ENCODE results near the gene ARHGEF7.
A peak's percentile ranks its signal among the peaks of the same experiment; 100 is the strongest.

The ARHGEF7 gene

DNA sequence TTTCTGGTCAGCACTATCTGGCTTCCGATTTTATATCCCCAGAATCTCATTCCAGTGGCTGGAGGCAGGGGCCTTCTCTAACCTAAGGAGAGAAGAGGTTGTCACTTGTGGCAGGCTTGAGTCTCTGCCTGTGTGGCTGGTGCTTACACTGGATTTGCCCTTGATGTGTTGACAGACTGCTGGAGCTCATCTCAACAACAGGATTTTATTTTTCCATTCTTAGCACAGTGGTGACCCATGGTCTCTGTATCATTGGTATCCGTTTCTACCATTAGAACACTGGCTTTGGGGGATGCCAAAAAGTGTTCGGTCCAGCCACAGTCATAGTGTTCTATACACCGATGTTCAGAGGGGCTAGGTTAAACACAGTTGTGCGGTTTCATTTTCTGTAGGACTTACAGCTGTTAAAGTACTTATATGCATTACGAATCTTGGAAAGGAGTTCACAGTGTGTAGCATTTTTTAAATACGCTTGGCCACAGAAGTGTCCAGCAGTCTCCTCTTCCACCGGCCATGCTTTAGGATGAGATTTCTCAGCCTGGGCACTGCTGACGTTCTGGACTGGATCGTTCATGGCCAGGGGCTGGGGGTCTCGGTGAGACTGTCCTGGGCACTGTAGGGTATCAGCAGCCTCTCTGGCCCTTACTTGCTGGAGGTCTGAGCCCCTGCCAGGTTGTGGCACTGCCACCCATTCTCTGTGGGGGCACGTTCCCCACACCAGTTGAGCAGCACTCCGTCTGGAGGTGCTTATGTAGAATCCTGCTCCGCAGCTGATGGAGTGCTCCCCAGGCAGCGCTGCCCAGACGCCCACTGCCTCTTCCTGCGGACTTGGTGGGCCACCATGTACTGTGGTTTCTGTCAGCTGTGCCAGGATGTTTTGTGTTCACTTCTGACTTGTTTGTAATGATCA lies 163.9 kb downstream of the ARHGEF7 start:
- DNase-seq (ENCODE audit: low read depth in 2 of 2), result no peak

DNA sequence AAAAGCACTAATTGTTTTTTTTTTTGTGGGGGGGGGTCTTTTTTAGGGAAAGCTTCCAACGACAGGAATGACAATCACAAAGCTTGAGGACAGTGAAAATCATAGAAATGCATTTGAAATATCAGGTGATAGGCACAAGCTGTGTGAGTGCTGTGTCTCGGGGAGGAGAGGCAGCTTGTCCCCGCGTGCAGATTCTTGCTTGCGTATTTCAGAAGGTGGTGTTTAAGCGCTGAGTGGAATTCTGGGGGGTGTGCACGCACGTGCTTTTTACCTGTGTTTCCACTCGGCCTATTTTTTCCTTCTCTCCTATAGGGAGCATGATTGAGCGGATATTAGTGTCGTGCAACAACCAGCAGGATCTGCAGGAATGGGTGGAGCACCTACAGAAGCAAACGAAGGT lies 165.1 kb downstream of the ARHGEF7 start:
- DNase-seq (ENCODE audit: low read depth in 2 of 2), result no peak

DNA sequence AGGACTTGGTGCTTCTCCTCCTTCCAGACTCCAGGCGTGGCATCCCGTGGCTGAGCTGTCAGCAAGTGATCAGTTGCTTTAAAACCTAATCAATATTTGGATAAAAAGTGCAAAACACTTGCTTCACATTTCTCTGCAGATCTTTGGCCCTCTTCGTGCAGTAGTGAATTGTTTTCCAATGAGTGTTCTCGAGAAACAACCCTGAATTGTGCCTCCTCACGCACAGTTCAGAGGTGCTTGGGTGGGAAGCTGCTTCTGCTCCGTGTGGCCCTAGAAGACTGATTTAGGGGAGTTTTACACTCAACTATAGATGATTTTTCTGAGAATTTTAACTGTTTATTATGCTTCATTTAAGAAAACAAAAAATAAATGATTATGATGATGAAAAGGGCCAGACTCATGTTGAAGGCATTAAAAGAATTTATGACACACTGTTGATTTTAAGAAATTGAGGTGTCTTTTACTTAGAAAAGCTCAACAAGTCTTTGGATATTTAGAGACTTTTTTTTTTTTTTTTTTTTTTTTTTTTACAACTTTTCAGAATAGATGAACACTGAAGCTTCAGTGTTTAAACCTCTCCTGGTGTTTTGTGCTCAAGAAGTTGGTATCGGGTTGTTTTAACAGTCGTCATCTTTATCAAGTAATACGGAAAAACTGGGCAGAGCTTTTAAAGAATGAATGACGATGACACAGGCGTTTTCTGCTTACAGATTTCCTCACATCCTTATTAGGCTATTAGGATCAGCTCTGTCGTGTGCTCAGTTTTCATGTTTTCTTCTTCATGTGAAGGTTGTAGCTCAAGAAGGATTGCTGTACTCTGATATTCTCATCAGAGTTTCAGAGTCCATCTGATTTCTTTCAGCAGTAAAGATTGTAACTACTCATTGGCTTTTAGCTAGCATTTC lies 165.8 kb downstream of the ARHGEF7 start:
- no peak for DNase-seq (ENCODE audit: low read depth in 2 of 2)

DNA sequence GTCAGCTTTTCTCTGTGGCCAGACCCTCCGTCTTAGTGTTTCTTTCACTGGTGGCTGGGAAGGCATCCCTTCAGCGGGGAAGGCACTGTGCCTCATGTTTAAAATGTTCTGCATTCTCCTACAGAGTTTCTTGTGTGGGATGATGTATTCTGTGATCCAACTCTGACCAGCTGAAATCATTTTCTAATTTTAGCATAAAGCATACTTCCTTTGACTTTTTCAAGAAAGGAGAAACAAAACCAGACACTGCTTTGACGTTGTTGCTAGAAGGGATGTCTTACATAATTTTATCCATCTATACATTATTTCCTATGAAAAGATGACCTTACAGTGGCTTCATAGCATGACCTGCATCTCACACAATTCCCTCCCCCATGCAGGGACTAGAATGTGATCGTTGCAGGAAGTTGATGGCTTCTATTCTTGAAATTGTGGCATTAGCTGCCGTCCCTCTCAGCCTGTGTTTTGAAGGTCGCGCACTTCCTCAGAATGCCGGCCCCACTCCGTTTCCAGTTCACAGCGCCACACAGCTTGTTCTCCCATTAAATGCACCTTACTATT lies 166.7 kb downstream of the ARHGEF7 start:
- peak in 1 of 2 experiments; percentile 6 for DNase-seq (ENCODE audit: low read depth in 2 of 2)

DNA sequence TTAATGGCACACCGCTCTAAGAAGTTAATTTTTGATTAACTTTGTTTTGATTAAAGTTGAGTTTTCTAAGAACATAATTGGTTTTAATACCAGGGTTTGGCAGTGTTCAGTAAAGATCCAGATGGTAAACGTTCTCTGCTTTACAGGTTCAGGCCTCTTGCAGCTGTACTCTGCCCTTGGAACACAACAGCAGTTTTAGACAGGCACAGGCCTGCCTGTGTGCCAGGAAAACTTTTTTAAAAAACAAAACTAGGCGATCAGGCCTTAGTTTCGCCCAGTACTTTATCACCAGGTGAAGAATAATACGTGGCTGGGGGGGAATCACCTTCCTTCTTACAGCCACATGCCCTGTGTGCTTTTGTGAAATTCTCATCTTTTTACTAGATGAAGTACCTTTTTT lies 167.3 kb downstream of the ARHGEF7 start:
- no peak for DNase-seq (ENCODE audit: low read depth in 2 of 2)

DNA sequence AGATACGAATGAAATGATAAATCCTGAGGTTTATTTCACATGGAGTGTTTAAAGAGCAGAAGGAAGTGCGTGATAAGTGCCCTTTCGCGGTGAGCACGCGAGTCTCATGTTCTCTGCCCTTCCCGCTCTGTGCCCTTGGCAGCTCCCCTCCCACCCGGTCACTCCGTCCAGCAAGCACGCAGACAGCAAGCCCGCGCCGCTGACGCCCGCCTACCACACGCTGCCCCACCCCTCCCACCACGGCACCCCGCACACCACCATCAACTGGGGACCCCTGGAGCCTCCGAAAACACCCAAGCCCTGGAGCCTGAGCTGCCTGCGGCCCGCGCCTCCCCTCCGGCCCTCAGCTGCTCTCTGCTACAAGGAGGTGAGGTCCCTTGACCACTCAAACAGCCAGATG lies 167.9 kb downstream of the ARHGEF7 start:
- no peak for DNase-seq (ENCODE audit: low read depth in 2 of 2)

DNA sequence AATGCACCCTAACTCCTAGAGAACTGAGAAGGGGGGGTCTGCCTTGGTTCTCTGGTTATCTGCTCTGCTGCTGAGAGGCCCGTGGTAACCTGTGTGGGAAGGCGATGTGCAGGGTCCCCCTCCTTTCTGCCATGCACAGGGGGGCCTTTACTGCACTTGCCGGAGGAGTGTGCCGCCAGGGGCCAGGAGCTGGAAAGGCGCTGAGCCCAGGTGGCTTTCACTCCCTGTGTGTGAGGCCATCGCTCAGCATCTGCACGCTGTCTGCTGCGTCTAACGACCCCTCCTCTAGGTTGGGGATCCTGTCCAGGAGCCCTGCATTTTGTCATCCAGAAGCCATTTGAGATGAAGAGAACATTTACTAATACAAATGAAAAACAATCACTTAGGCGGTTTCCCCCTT lies 168.3 kb downstream of the ARHGEF7 start:
- no peak for DNase-seq (ENCODE audit: low read depth in 2 of 2)

DNA sequence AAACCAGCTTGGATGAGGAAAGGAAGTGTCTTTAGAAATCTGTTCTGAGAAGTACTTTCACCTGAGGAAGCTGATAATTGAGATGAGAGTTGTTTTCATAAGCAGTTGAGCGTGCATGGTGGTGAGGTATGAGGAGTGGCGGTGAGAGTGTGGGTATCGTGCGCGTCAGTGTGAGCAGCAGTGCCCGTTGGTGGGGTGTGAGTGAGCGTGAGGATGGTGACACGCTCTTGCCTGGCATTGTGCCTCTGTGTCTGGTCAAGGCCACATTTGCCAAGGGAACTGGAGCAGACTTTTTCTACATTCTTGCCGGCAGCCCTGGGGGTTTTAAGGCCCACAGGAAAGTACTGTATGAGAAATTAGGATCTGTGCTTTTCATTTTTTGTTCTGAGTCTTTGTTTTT lies 168.9 kb downstream of the ARHGEF7 start:
- no peak for DNase-seq (ENCODE audit: low read depth in 2 of 2)

DNA sequence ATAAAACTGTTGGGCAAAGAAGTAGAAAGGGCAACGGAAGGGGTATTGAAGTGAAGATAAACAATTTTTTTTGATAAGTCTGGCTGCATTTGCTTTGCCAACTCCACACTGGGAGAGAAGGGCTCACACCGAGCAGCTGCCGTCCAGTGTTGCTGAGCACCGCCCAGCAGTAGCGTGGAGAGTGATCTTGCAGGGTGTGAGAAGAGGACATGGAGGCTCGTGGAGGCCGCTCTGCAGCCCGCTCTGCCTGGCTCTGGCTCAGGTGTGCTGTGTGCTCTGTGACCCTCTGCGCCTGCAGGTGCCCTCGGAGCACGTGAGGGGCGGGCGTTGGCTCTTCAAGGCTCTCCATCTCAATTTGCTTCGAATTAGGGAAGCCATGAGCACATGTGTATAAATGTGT lies 169.5 kb downstream of the ARHGEF7 start:
- no peak for DNase-seq (ENCODE audit: low read depth in 2 of 2)

DNA sequence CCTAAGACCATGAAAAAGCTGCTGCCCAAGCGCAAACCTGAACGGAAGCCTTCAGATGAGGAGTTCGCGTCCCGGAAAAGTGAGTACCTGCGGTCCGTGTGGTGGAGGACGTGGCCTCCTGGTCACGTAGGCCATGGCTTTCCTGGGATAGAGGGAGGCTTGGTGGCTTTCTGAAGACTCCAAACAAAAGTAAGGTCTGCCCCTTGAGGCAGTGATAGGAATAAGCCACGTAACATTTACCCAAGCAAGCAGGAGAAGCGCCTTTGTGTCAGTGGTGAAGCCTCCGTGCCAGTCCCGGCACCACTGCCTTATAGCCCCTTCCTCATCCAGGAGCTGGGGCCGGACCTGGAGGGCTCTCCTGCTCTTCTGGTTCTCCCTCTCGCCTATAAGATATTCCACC lies 171.1 kb downstream of the ARHGEF7 start:
- DNase-seq (ENCODE audit: low read depth in 2 of 2), result no peak

DNA sequence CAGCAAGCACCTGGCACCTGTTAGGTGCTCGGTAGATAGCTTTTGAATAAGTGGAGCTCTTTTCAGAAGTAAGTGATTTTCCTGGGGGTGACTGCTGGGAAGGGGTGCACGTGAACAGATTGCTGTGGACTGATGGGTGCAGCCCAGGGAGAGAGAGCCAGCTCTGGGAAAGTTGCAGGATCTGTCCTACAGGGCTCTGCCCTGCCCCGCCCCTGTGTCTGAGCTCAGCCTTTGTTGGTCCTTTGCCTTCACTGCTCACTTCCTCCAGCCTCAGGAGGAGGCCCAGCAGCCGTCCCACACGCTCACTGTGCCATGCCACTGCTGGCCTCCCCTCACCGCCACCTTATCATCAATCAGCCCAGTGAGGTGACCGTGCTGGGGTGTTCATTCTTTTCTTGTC lies 171.6 kb downstream of the ARHGEF7 start:
- no peak for DNase-seq (ENCODE audit: low read depth in 2 of 2)

DNA sequence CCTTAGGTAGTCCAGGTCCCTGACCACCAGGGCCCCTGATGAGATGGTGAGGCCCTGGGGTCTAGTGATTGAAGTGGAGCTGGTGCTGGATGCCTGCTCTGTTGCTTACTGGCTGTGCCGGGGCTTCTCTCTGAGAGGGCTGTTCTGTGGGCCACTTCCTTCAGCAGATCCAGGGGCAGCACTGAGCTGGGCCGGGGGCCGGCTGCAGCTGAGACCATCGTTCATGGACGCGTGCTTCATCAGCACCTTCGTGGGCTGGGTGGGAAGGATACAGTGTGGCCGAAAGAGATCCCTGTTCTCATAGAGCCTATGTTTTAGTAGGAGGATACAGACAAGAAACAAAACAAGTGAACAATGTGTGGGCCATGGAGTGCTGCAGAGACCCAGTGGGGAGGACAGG lies 172.1 kb downstream of the ARHGEF7 start:
- DNase-seq (ENCODE audit: low read depth in 2 of 2), result no peak

DNA sequence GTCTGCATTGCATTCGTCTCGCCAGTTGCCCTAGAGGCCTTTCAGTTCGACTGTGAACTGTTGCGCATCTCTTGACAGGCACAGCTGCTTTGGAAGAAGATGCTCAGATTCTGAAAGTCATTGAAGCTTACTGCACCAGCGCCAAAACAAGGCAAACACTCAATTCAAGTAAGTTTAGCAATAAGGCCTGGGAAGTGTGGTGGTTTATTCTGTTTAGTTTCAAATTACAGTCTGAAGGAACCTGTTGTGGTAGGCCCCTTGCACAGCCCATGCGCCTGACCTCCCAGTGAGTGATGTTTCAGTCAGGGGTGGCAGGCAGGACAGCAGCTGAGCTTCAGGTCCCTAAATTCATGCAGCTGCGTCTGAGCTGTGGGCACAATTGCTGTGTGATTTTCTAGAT lies 173.2 kb downstream of the ARHGEF7 start:
- no peak for DNase-seq (ENCODE audit: low read depth in 2 of 2)

DNA sequence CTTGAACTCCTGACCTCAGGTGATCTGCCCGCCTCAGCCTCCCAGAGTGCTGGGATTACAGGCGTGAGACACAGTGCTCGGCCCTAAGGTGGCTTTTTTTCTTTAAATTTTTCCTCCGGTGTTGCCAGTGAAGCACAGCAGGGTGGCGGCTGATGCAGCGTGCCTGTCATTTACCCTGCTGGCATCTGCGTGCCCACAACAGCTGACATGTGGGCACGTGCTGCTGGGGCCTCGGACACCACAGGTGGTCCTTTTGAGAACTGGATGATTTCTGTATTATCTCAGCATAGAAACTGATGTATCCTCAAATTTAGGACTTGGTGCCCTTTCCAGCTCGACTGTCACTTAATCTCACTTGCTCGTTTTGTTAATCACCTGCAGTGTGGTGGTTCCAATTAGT lies 174.1 kb downstream of the ARHGEF7 start:
- DNase-seq (ENCODE audit: low read depth in 2 of 2), result no peak

DNA sequence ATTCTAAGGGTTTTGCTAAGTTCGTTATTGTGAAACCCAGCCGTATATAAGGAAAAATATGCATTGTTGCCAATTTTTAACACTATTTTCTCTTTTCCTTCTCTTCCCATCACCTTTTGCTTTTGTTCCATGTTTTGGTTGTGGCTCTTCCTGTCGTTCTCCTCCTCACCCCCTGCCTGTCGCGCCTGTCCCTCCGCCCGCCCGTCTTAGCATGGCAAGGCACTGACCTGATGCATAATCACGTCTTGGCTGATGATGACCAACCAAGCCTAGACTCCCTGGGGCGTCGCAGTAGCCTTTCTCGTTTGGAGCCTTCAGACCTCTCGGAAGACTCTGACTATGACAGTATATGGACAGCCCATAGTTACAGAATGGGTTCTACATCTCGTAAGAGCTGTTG lies 176.8 kb downstream of the ARHGEF7 start:
- no peak for DNase-seq (ENCODE audit: low read depth in 2 of 2)

DNA sequence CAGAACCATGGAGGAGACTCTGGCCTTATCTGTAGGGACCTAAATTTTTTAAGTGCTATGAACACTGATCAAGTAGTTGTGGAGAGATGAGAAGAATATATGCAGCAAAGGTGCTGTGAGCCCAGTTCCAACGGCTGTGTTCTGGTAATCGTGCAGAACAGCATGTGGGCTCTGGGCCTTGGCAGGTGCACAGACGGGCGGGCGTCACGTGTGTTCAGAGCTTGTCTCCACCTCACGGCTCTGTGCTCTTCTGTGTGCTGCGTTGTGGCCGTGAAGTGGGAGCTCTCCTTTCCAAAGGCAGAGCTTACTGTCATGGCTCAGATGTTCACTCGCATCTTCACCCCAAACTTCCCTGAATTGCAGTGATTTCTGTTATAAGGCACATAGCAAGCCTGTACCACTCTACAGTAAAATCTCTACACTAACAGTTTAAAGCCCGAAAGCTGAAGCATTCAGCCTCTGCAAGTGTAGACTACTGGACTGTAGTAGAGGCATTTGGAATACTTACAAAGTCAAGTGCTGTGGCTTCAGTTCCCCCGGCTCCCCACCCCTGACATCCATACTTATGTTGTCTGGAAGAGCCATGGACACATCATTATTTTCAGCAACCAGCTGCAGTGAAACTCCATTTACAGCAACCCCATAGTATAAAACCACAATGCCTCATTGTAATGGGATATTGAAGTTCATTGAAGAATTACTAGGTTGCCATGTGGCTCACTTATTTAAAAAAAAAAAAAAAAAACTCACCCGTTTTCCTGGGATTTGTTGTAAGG lies 177.8 kb downstream of the ARHGEF7 start:
- no peak for DNase-seq (ENCODE audit: low read depth in 2 of 2)

DNA sequence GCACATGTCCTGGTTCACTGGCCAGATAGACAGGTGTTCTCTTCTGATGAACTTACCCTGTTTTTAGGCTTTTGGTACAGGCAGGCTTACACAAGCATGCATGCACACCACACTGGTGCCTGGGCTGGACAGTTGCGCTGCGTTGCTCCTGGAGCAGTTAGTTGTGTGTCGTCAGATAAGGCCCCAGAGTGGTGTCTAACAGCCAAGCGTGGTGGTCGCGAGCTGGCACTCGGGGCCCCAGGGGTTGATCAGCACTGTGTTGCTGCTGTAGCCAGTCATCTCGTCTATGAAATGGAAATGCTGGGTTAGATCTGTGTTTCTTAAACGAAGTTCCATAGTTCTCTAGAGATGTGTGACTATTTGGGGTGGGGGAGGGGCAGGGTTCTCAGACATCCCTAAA lies 180.8 kb downstream of the ARHGEF7 start:
- DNase-seq (ENCODE audit: low read depth in 2 of 2), result no peak

DNA sequence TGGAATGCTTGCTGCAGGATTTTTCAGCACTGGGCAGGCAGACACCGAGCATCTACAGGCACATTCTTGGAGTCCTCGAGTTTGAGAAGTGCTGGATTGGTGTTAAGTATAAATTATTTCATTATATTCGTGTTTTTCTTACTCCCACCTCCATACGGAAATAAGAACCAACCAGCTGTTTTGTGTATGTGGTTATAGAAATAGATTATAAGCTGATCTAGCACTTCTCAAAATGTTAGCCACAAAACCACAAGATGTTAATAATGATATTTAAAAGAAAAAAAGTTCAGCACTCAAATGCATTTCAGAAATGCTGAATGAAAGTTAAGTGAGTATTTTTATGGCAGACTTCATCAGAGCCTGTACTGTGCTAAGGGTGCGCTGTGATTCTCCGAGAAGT lies 181.3 kb downstream of the ARHGEF7 start:
- DNase-seq (ENCODE audit: low read depth in 2 of 2), result peak in 1 of 2 experiments; percentile 6

DNA sequence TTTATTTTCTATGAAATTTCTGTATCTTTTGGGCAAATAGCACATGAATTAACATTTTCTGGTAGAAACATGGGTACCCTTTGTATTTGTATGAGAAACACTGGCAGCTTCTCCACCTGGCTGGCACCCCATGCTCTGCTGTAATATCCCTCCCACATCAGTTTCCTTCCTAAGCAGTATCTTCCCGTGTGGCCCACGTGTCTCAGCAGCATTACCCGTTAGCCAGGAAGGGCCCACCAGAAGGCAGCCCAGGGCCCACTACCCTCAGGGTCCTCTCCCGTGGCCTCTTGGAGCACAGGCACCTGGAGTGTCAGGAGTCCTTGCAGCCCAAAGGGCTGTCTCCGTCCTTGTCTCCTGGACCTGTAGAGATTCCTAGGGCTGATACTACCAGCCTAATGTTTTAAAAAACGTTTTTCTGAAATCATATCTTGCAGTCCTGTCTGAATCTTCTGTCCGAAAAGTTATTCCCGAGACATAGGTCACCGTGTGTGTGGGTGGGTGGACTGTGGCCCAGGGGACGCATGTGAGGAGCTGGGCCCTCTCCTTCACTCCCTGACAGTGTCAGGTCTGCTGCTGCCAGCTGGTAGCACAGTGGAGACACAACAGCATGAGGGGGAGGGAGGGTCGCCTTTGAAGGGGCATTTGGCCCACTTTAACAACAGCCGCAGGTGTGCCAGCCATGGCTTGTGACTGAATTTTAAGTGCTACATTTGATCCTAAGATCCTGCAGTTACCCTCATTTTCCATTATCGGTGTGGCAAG lies 183.3 kb downstream of the ARHGEF7 start:
- no peak for DNase-seq (ENCODE audit: low read depth in 2 of 2)

DNA sequence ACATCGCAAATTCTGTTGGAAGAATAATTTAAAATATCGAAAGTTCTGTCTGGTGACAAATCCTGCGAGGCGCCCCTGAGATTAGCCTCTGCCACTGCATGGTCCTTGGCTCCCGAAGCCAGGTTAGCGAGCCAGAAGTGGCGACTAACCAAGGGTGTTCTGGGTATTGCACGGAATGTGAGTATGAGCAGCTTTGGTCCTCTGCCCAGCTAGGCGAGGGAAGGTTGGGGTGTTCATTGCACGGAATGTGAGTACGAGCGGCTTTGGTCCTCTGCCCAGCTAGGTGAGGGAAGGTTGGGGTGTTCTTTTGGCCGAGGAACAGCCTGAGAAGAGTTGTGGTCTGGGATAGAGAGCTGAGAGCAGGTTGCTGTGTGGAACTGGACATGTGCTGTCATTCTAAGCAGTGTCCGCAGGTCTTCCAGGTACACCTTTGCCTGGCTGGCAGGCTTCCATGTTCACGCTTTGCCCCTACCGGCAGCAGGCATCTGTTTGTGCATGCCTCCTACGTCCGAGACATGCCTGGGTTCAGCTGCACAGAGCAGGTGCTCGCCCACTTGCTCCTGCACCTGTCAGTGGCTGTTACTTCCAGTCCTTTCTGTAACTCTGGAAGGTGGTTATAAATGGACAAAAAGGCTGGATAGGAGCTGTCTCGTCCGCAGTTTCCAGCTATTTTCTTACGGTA lies 187.1 kb downstream of the ARHGEF7 start:
- no peak for DNase-seq (ENCODE audit: low read depth in 2 of 2)

Measured in fibroblast of skin of left biceps (primary cell).